ENCODE results near the gene CDC20.

CDC20 gene

DNA sequence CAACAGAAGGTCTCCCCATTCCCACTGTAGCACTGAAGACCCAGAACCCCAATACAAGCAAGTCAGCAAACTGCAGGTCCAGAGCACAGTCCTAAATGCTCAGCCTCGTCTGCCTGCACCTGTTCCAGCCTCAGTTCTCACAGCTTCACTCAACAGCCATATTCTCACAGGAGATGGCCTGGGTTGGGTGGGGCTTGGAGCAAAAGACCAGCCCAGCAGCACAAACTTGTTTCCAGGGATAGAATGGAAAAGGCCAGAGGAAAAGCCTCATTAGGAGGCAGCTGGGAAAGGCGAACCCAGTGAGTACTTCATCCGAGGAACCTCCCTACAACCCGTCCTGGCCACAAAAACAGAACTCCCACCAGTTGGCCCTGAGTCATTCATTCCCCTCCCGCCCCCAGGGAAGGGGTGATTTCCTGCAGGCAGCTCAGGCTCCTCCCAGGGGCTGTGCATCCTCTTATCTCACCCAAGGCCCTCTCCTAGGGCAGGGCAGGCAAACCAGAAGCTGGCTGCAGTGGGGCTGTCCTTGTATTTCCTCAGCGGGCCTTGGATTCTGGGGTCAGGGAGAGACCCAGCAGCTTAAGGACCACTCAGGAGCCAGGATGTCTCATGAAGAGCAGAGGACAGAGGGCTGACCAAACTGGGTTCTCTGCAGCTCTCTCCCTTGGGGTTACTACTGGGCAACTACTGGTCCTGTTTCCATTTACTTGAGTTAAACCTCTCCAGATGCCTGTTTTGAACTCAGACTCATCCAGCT lies 28.6 kb upstream of the CDC20 start:
- no peaks in the 10 kb centered on the region for H3K27me3 ChIP-seq (ENCODE audit: control insufficient read depth, low read length)

GRCh38 chr1:43331688-43332087 lies 27.1 kb upstream of the CDC20 start:
- no peaks in the 10 kb centered on the region for H3K4me1 ChIP-seq (ENCODE audit: control insufficient read depth, low read length)
- no peak overlapping the region for H3K4me3 ChIP-seq (ENCODE audit: low read length)
- no peaks in the 10 kb centered on the region for H3F3A ChIP-seq (ENCODE audit: control insufficient read depth, insufficient read depth)
- no peaks in the 10 kb centered on the region for H3K27me3 ChIP-seq (ENCODE audit: control insufficient read depth, low read length)
- H3K79me2 ChIP-seq (ENCODE audit: control insufficient read depth, low read length) = no peaks in the 10 kb centered on the region
- TF ChIP-seq, protein P1, sequence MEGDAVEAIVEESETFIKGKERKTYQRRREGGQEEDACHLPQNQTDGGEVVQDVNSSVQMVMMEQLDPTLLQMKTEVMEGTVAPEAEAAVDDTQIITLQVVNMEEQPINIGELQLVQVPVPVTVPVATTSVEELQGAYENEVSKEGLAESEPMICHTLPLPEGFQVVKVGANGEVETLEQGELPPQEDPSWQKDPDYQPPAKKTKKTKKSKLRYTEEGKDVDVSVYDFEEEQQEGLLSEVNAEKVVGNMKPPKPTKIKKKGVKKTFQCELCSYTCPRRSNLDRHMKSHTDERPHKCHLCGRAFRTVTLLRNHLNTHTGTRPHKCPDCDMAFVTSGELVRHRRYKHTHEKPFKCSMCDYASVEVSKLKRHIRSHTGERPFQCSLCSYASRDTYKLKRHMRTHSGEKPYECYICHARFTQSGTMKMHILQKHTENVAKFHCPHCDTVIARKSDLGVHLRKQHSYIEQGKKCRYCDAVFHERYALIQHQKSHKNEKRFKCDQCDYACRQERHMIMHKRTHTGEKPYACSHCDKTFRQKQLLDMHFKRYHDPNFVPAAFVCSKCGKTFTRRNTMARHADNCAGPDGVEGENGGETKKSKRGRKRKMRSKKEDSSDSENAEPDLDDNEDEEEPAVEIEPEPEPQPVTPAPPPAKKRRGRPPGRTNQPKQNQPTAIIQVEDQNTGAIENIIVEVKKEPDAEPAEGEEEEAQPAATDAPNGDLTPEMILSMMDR (IDR thresholded peaks at IDR 0.05; ENCODE audit: low read depth, low read length, poor library complexity, severe bottlenecking) = no peak
- TF ChIP-seq EZH2phosphoT487 (IDR thresholded peaks at IDR 0.05; ENCODE audit: borderline replicate concordance, low read length) = no peak
- no peaks in the 10 kb centered on the region for H4K20me1 ChIP-seq (ENCODE audit: control insufficient read depth, insufficient read depth, low read depth, low read length)
- no peak overlapping the region for H3K4me2 ChIP-seq (ENCODE audit: low read length)
- no peaks in the 10 kb centered on the region for H3K9me2 ChIP-seq (replicated peaks; ENCODE audit: control insufficient read depth, low read length)
- H3K36me3 ChIP-seq (ENCODE audit: control insufficient read depth, low read length) = no peaks in the 10 kb centered on the region
- no peak overlapping the region for H3K27ac ChIP-seq (ENCODE audit: low read depth, low read length)
- peaks cover 8% of the 10 kb centered on the region; the same call in 1 of the 2 replicates for H3K9me3 ChIP-seq (ENCODE audit: control insufficient read depth, insufficient read depth, low read length)

More for the DNA sequence above, 28.6 kb upstream of the CDC20 start:
- no peaks in the 10 kb centered on the region for H3K9me2 ChIP-seq (replicated peaks; ENCODE audit: control insufficient read depth, low read length)
- no peaks in the 10 kb centered on the region for H3K4me1 ChIP-seq (ENCODE audit: control insufficient read depth, low read length)
- peaks cover 14% of the 10 kb centered on the region for H3K9me3 ChIP-seq (ENCODE audit: control insufficient read depth, insufficient read depth, low read length)
- no peaks in the 10 kb centered on the region for H4K20me1 ChIP-seq (ENCODE audit: control insufficient read depth, insufficient read depth, low read depth, low read length)
- TF ChIP-seq, protein P1 (IDR thresholded peaks at IDR 0.05; ENCODE audit: low read depth, low read length, poor library complexity, severe bottlenecking) = no peak
- TF ChIP-seq EZH2phosphoT487 (IDR thresholded peaks at IDR 0.05; ENCODE audit: borderline replicate concordance, low read length) = no peak
- H3K27ac ChIP-seq (ENCODE audit: low read depth, low read length) = no peak overlapping the region
- H3K4me3 ChIP-seq (ENCODE audit: low read length) = no peak overlapping the region
- no peaks in the 10 kb centered on the region for H3F3A ChIP-seq (ENCODE audit: control insufficient read depth, insufficient read depth)
- no peaks in the 10 kb centered on the region for H3K36me3 ChIP-seq (ENCODE audit: control insufficient read depth, low read length)
- no peak overlapping the region for H3K4me2 ChIP-seq (ENCODE audit: low read length)
- H3K79me2 ChIP-seq (ENCODE audit: control insufficient read depth, low read length) = no peaks in the 10 kb centered on the region

GRCh38 chr1:43334453-43335205 lies 24.2 kb upstream of the CDC20 start:
- Histone ChIP-seq H4K20me1 (ENCODE audit: control insufficient read depth, insufficient read depth, low read depth, low read length) (no peaks in the 10 kb centered on the region), H3K4me2 (ENCODE audit: low read length) (no peak overlapping the region), H3K27me3 (ENCODE audit: control insufficient read depth, low read length) (no peaks in the 10 kb centered on the region), H3K79me2 (ENCODE audit: control insufficient read depth, low read length) (no peaks in the 10 kb centered on the region), H3K4me1 (ENCODE audit: control insufficient read depth, low read length) (no peaks in the 10 kb centered on the region), H3K27ac (ENCODE audit: low read depth, low read length) (no peak overlapping the region), H3F3A (ENCODE audit: control insufficient read depth, insufficient read depth) (no peaks in the 10 kb centered on the region), H3K9me3 (ENCODE audit: control insufficient read depth, insufficient read depth, low read length) (no peaks in the 10 kb centered on the region), H3K9me2 (replicated peaks; ENCODE audit: control insufficient read depth, low read length) (no peaks in the 10 kb centered on the region), H3K36me3 (ENCODE audit: control insufficient read depth, low read length) (no peaks in the 10 kb centered on the region), H3K4me3 (ENCODE audit: low read length) (no peak overlapping the region)
- TF ChIP-seq, protein P1 (IDR thresholded peaks at IDR 0.05; ENCODE audit: low read depth, low read length, poor library complexity, severe bottlenecking) = no peak
- TF ChIP-seq EZH2phosphoT487 (IDR thresholded peaks at IDR 0.05; ENCODE audit: borderline replicate concordance, low read length) = no peak
